ENCODE measurements around the gene FTL.

GRCh38 chr19:48935864-48936263, 29.2 kb upstream of the FTL start:
- no peak for TF ChIP-seq CTCF (IDR thresholded peaks at IDR 0.05)
- TF ChIP-seq POLR2AphosphoS5 (IDR thresholded peaks at IDR 0.05; ENCODE audit: insufficient read depth in 1 of 2, low read depth in 1 of 2) = no peak

Measured in vagina (tissue), 2 donors.